Panc1 (cell line): ENCODE data around the gene CD2BP2. TPM values are rescaled to one million over a fixed set of nuclear protein-coding genes. Genes with fewer than 3 reads are reported as not detected.
"Not testable (repeated sequence)": the region's sequence is repeated elsewhere in the genome, so short reads cannot be mapped to it uniquely, and the experiment has no call there.

ENCODE experiments used
- ATAC-seq: fragments of 200-7000 bp; cut with Tn5 transposase; 2 replicates; pipeline ENCODE4 v1.9.1; 2020; ENCODE audit warnings: mild to moderate bottlenecking, moderate library complexity
- BruUV-seq: library from RNA; stranded (reverse); fragments of 400-500 nt; replicated peaks from 2 replicates; lab custom pipeline; 2021; lab: Mats Ljungman, UMichigan
- CTCF ChIA-PET: fragments of 300-600 bp; sonication (Branson Sonifier 250); formaldehyde crosslinking; loops from one replicate; lab custom pipeline; 2022; ENCODE audit warnings: antibody characterized with exemption; lab: Charles Lee
- POLR2A ChIA-PET: fragments of 300-600 bp; sonication (Branson Sonifier 250); formaldehyde crosslinking; loops from one replicate; lab custom pipeline; 2022; ENCODE audit warnings: antibody characterized with exemption; lab: Charles Lee
- DNase-seq: peaks from one replicate; pipeline ENCODE4 v3.0.0-alpha.2; 2010; ENCODE audit warnings: low read depth, low spot score
- H3K27ac ChIP-seq: 2 replicates; pipeline ENCODE4 v1.5.1; 2011; ENCODE audit warnings: mild to moderate bottlenecking, low read length, inconsistent platforms
- H3K27me3 ChIP-seq: fragments of 200-500 bp; sonication (Bioruptor generic); 2 replicates; pipeline ENCODE4 v1.6.0; 2014; ENCODE audit warnings: low read length, inconsistent platforms; ENCODE audit not compliant: control insufficient read depth, insufficient read depth
- H3K36me3 ChIP-seq: fragments of 200-500 bp; sonication (Bioruptor generic); 2 replicates; pipeline ENCODE4 v1.5.1; 2014; ENCODE audit warnings: inconsistent platforms, mild to moderate bottlenecking, low read length, moderate library complexity; ENCODE audit not compliant: control insufficient read depth, insufficient read depth
- H3K4me1 ChIP-seq: 2 replicates; pipeline ENCODE4 v1.5.1; 2011; ENCODE audit warnings: inconsistent platforms, mild to moderate bottlenecking, low read length, moderate library complexity; ENCODE audit not compliant: control insufficient read depth, insufficient read depth
- H3K4me3 ChIP-seq, 2 experiments: 2 replicates each; pipeline ENCODE4 v1.5.1; 2011 to 2012; ENCODE audit warnings: low read depth in 2 of 2, low read length in 2 of 2, mild to moderate bottlenecking in 2 of 2, inconsistent platforms in 1 of 2, moderate library complexity in 1 of 2
- H3K9me3 ChIP-seq: fragments of 200-500 bp; sonication (Bioruptor generic); 2 replicates; pipeline ENCODE4 v1.5.1; 2014; ENCODE audit warnings: low read depth, mild to moderate bottlenecking, inconsistent platforms, low read length, moderate library complexity; ENCODE audit not compliant: control insufficient read depth, insufficient read depth
- POLR2AphosphoS5 ChIP-seq: IDR thresholded peaks from 2 replicates; pipeline ENCODE4 v1.6.1; 2012; ENCODE audit warnings: mild to moderate bottlenecking, low read depth, low read length, moderate library complexity
- SIN3A ChIP-seq: IDR thresholded peaks from 2 replicates; pipeline ENCODE4 v1.6.1; 2012; ENCODE audit warnings: low read depth, mild to moderate bottlenecking, low read length, moderate library complexity, borderline replicate concordance; ENCODE audit not compliant: insufficient read depth
- TCF7L2 ChIP-seq: IDR thresholded peaks from 2 replicates; pipeline ENCODE4 v1.6.1; 2011; ENCODE audit warnings: mild to moderate bottlenecking, low read depth, low read length, inconsistent platforms
- in situ Hi-C: cut with HindIII; loops from 2 replicates; pipeline ENCODE4 v1.10.0; 2016; ENCODE audit warnings: low sequenced_read_pairs, low pct_unique_long_range_greater_than_20kb
- intact Hi-C: fragments of 100-400 bp; cut with micrococcal nuclease; formaldehyde crosslinking; loops from one replicate; pipeline ENCODE4 v1.10.0; 2022; ENCODE audit not compliant: unreplicated experiment
- total RNA-seq: library from RNA; stranded (reverse); gene quantifications from one replicate; pipeline ENCODE4 v1.2.1, GENCODE V29; 2021; ENCODE audit not compliant: unreplicated experiment
- TF ChIP-seq, protein P1 (sequence below): fragments of 450-650 bp; IDR thresholded peaks from 2 replicates; pipeline ENCODE4 v1.5.1; 2017; ENCODE audit warnings: mild to moderate bottlenecking
- TF ChIP-seq, protein P2 (sequence below), 2 experiments: IDR thresholded peaks; 2 replicates each; pipeline ENCODE4 v1.6.1; 2011 to 2012; ENCODE audit warnings: low read depth in 2 of 2, control low read depth in 1 of 2, low read length in 1 of 2, mild to moderate bottlenecking in 1 of 2, moderate library complexity in 1 of 2; ENCODE audit not compliant: insufficient read depth in 1 of 2

Gene CD2BP2
- total RNA-seq, 1 experiment from 2014 or later, result 90.7 TPM

DNA sequence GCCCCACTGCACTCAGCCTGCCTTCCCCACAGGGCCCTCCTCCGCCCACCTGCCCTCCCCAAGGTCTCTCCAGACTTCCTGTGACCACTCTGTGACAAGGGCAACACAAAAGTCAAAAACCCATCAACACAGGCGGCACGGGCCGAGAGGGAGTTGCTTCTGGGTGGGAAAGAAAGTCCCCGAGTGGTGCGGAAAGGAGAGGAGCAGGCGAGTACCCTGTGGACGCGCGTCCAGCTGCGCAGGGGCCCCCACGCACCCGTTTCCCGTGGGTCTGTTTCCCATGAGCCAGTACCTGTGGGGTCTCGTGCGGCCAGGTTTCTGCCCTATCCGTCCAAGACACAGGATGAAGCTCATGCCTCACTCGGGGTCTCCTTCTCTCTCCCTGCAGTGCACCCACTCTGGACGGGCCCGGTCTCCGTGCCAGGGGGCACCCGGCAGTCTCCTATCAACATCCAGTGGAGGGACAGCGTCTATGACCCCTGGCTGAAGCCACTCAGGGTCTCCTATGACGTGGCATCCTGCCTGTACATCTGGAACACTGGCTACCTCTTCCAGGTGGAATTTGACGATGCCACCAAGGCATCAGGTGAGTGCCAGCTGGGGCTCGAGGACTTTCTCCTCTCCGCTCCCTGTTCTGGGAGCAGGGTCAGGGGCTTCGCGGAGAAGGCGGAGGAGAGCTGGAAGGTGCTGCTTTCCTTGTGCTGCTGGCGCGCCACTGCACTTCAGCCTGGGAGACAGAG lies 12.2 kb downstream of the CD2BP2 start:
- H3K27me3 ChIP-seq, result no peaks in the 10 kb centered on the region
- no peaks in the 10 kb centered on the region for H3K36me3 ChIP-seq
- in situ Hi-C loops, result no loop called here
- no peak for DNase-seq
- no peaks in the 10 kb centered on the region for H3K4me1 ChIP-seq
- no peak overlapping the region for H3K27ac ChIP-seq
- no peak for ATAC-seq
- ChIA-PET CTCF (no interaction called here), POLR2A (no interaction called here)
- BruUV-seq, result no TSS peak
- no peaks in the 10 kb centered on the region for H3K9me3 ChIP-seq
- intact Hi-C loops, result no loop called here
- H3K4me3 ChIP-seq, result no peak overlapping the region
- TF ChIP-seq POLR2AphosphoS5, result no peak
- TF ChIP-seq, protein P1, sequence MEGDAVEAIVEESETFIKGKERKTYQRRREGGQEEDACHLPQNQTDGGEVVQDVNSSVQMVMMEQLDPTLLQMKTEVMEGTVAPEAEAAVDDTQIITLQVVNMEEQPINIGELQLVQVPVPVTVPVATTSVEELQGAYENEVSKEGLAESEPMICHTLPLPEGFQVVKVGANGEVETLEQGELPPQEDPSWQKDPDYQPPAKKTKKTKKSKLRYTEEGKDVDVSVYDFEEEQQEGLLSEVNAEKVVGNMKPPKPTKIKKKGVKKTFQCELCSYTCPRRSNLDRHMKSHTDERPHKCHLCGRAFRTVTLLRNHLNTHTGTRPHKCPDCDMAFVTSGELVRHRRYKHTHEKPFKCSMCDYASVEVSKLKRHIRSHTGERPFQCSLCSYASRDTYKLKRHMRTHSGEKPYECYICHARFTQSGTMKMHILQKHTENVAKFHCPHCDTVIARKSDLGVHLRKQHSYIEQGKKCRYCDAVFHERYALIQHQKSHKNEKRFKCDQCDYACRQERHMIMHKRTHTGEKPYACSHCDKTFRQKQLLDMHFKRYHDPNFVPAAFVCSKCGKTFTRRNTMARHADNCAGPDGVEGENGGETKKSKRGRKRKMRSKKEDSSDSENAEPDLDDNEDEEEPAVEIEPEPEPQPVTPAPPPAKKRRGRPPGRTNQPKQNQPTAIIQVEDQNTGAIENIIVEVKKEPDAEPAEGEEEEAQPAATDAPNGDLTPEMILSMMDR, result no peak
- TF ChIP-seq, protein P2, sequence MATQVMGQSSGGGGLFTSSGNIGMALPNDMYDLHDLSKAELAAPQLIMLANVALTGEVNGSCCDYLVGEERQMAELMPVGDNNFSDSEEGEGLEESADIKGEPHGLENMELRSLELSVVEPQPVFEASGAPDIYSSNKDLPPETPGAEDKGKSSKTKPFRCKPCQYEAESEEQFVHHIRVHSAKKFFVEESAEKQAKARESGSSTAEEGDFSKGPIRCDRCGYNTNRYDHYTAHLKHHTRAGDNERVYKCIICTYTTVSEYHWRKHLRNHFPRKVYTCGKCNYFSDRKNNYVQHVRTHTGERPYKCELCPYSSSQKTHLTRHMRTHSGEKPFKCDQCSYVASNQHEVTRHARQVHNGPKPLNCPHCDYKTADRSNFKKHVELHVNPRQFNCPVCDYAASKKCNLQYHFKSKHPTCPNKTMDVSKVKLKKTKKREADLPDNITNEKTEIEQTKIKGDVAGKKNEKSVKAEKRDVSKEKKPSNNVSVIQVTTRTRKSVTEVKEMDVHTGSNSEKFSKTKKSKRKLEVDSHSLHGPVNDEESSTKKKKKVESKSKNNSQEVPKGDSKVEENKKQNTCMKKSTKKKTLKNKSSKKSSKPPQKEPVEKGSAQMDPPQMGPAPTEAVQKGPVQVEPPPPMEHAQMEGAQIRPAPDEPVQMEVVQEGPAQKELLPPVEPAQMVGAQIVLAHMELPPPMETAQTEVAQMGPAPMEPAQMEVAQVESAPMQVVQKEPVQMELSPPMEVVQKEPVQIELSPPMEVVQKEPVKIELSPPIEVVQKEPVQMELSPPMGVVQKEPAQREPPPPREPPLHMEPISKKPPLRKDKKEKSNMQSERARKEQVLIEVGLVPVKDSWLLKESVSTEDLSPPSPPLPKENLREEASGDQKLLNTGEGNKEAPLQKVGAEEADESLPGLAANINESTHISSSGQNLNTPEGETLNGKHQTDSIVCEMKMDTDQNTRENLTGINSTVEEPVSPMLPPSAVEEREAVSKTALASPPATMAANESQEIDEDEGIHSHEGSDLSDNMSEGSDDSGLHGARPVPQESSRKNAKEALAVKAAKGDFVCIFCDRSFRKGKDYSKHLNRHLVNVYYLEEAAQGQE (IDR thresholded peaks at IDR 0.05; ENCODE audit: insufficient read depth in 1 of 2, low read depth in 2 of 2, low read length in 1 of 2), result no peak
- TF ChIP-seq TCF7L2, result no peak

DNA sequence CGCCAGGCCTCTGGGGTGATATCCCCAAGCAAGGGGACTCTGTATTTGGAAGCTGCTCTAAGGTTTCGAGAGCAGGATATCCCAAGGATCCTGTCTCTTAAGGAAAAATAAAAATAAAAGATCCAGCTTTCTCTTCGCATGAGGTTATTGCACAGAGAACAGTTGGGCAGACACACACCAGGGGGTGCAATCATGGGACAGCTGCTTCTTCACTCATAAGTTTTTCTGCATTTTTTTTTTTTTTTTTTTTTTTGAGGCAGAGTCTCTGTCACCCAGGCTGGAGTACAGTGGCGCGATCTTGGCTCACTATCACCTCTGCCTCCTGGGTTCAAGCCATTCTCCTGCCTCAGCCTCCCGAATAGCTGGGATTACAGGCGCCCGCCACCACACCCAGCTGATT lies 13.1 kb downstream of the CD2BP2 start:
- H3K9me3 ChIP-seq, H3K27me3 ChIP-seq, in situ Hi-C loops, CTCF ChIA-PET, intact Hi-C loops, POLR2A ChIA-PET, BruUV-seq, H3K4me1 ChIP-seq, H3K27ac ChIP-seq, H3K36me3 ChIP-seq, DNase-seq, H3K4me3 ChIP-seq: not testable (repeated sequence)
- peak; percentile 37; the same call in 1 of the 2 replicates for ATAC-seq

DNA sequence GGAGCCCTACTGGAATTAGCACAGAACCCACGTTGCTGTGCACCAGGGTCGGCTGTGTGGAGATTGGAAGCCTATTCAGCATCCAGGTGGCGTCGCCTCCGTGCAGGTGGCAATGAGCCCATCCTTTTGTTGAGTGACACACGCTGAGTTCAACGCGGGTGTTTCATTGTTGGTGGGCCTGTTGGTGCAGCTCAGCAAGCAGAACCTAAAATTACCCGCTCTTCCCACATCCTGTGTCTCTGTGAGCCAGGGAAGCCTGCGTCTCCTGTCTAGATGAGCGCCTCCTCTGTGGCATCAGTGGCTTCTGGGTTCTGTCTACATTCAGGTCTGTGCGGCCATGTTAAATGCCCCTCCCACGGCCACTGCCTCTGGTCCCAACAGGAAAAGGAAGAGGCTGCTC lies 14.5 kb downstream of the CD2BP2 start:
- CTCF ChIA-PET, result no interaction called here
- no peak overlapping the region for H3K27ac ChIP-seq
- in situ Hi-C loops, result no loop called here
- intact Hi-C loops, result no loop called here
- TF ChIP-seq, protein P1, result no peak
- TF ChIP-seq, protein P2 (IDR thresholded peaks at IDR 0.05; ENCODE audit: insufficient read depth in 1 of 2, low read depth in 2 of 2, low read length in 1 of 2), result no peak
- TF ChIP-seq TCF7L2 (no peak), SIN3A (no peak), POLR2AphosphoS5 (no peak)
- no peak overlapping the region for H3K4me3 ChIP-seq
- H3K4me1 ChIP-seq, result 0 out of 2 replicates have a peak, but pooled peaks cover 2% of the 10 kb centered on the region
- H3K36me3 ChIP-seq, result no peaks in the 10 kb centered on the region
- no TSS peak for BruUV-seq
- no peaks in the 10 kb centered on the region for H3K27me3 ChIP-seq
- ATAC-seq (no peak), DNase-seq (no peak)
- POLR2A ChIA-PET, result no interaction called here
- H3K9me3 ChIP-seq, result no peaks in the 10 kb centered on the region
